ENCODE data around the gene PPFIA3. TPM values are rescaled to one million over a fixed set of nuclear protein-coding genes. Genes with fewer than 3 reads are reported as not detected.

The PPFIA3 gene
- total and polyA plus RNA-seq, 2 of the 8 experiments (the other 6 are each of a cell fraction or from before 2014, with no cell fraction given): 15.9 to 25.3 TPM

GRCh38 chr19:49110567-49110966 is 8.8 kb upstream of the PPFIA3 start:
- Histone ChIP-seq H3K4me2 (ENCODE audit: insufficient read depth in 1 of 2, low read depth in 2 of 2, low read length in 2 of 2) (no peak overlapping the region), H3K9ac (replicated peaks in 1 of 4; ENCODE audit: extremely low read depth in 1 of 4, low read depth in 3 of 4, low read length in 3 of 4) (no peak overlapping the region), H3K27ac (ENCODE audit: low read depth, low read length) (no peak overlapping the region), H3K23me2 (ENCODE audit: low read depth, low read length) (peaks cover 11% of the 10 kb centered on the region), H3K36me3 (ENCODE audit: control insufficient read depth in 2 of 4, insufficient read depth in 4 of 4, low read length in 3 of 4) (peaks cover 11 to 35% (median 31%) of the 10 kb centered on the region in 4 experiments), H3K4ac (replicated peaks; ENCODE audit: insufficient read length, low read depth, low read length) (no peak overlapping the region), H3K18ac (ENCODE audit: extremely low read depth, low read length) (no peak overlapping the region), H3K23ac (ENCODE audit: insufficient read length) (no peak overlapping the region), H3K27me3 (replicated peaks in 1 of 4; ENCODE audit: control insufficient read depth in 3 of 4, extremely low read depth in 1 of 4, insufficient read depth in 3 of 4, low read length in 3 of 4) (no peaks in the 10 kb centered on the region; a peak in 1 of 7 replicates), H3K14ac (ENCODE audit: insufficient read length) (no peak overlapping the region), H2BK15ac (ENCODE audit: low read length) (no peak overlapping the region), H4K8ac (ENCODE audit: extremely low read depth, insufficient read depth, low read length) (no peak overlapping the region), H3K4me1 (replicated peaks in 1 of 4; ENCODE audit: control insufficient read depth in 3 of 4, insufficient read depth in 4 of 4, low read length in 3 of 4) (peaks cover 0 to 4% (median 0%) of the 10 kb centered on the region in 4 experiments; a peak in 2 of 7 replicates), H3K4me3 (ENCODE audit: extremely low read depth in 1 of 4, insufficient read depth in 2 of 4, low read depth in 3 of 4, low read length in 4 of 4) (no peak overlapping the region), H4K20me1 (replicated peaks in 1 of 2; ENCODE audit: control insufficient read depth in 1 of 2, insufficient read depth in 2 of 2, low read length in 2 of 2) (peaks cover 14 to 22% of the 10 kb centered on the region in 2 experiments), H3K56ac (replicated peaks; ENCODE audit: insufficient read length, low read depth, low read length) (no peak overlapping the region), H4K91ac (replicated peaks; ENCODE audit: insufficient read length, low read length) (no peak overlapping the region), H2BK120ac (replicated peaks; ENCODE audit: low read depth, low read length) (no peak overlapping the region), H3K9me3 (ENCODE audit: insufficient read depth in 2 of 2, low read depth in 1 of 2, low read length in 1 of 2) (no peaks in the 10 kb centered on the region), H4K5ac (ENCODE audit: insufficient read length, low read depth, low read length) (no peak overlapping the region), H2BK12ac (ENCODE audit: low read depth, low read length) (no peak overlapping the region), H2BK5ac (ENCODE audit: low read depth, low read length) (no peak overlapping the region), H2AK5ac (ENCODE audit: low read depth, low read length) (no peak overlapping the region), H3K79me2 (ENCODE audit: control insufficient read depth in 1 of 2, insufficient read depth in 2 of 2, low read length in 2 of 2) (no peaks in the 10 kb centered on the region), H2BK20ac (ENCODE audit: low read length) (no peak overlapping the region), H3K79me1 (ENCODE audit: low read depth, low read length) (0 out of 2 replicates have a peak, but pooled peaks cover 2% of the 10 kb centered on the region), H2AFZ (ENCODE audit: low read length) (no peak overlapping the region)
- CTCF ChIA-PET (ENCODE audit: partially characterized antibody): interaction anchor here (1.4 to 2.9 kb wide), 4 partner anchors 13 to 98 kb away, joined by 5 to 20 read pairs (median 8); no protein-coding TSS in a partner anchor
- DNase-seq (ENCODE audit: low read depth in 1 of 2, low spot score in 2 of 2): no peak
- POLR2A ChIA-PET (ENCODE audit: partially characterized antibody): interaction anchor here (0.7 to 7.8 kb wide), 6 partner anchors 11 to 928 kb away, joined by 3 to 67 read pairs (median 4); no protein-coding TSS in a partner anchor
- FAIRE-seq: no peak
- WGBS, 2 experiments (ENCODE audit: extremely low coverage in 1 of 2, insufficient coverage in 1 of 2, insufficient read length in 1 of 2, insufficient replicate concordance in 2 of 2, low coverage in 1 of 2, low lambda C conversion rate in 2 of 2, missing lambda C conversion rate in 1 of 2): 82% methylated on average over 3 of the region's 3 CpGs; no CpG with 5 or more reads in 1 of the 2 experiments
- TF ChIP-seq GTF2F1 (IDR thresholded peaks at IDR 0.05; ENCODE audit: borderline replicate concordance, low read depth, low read length): no peak
- TF ChIP-seq MAX (IDR thresholded peaks at IDR 0.05): no peak
- no peak for TF ChIP-seq SP2 (IDR thresholded peaks at IDR 0.05; ENCODE audit: low read length)
- TF ChIP-seq POU5F1 (IDR thresholded peaks at IDR 0.05; ENCODE audit: low read depth, low read length): no peak
- TF ChIP-seq TAF7 (optimal IDR thresholded peaks at IDR 0.05; ENCODE audit: borderline replicate concordance, low read depth, low read length): no peak

Data from H1 (cell line).